ENCODE measurements around the gene PTPRN2. TPM values are rescaled to one million over a fixed set of nuclear protein-coding genes. Genes with fewer than 3 reads are reported as not detected.
"Not testable (repeated sequence)": the region's sequence is repeated elsewhere in the genome, so short reads cannot be mapped to it uniquely, and the experiment has no call there.

PTPRN2 gene
- total RNA-seq, 2 experiments from 2014 or later: 4.7 to 4.8 TPM

GRCh38 chr7:157592636-157593320 lies 994.8 kb downstream of the PTPRN2 start:
- H3K27ac Mint-ChIP-seq; POLR2A ChIA-PET; H3K9me3 Mint-ChIP-seq; DNase-seq; CTCF ChIA-PET; H3K4me1 Mint-ChIP-seq; H3K36me3 Mint-ChIP-seq (ENCODE audit: low read depth); H3K27me3 Mint-ChIP-seq; H3K4me3 Mint-ChIP-seq: not testable (repeated sequence)

- H3K9me3 Mint-ChIP-seq: no peaks in the 10 kb centered on the region
- POLR2A ChIA-PET: no interaction called here
Observed at GRCh38 chr7:157590526-157590925, 997.1 kb downstream of the PTPRN2 start.

GRCh38 chr7:157589680-157590079 lies 997.9 kb downstream of the PTPRN2 start:
- Mint-ChIP-seq H3K4me3 (no peak overlapping the region), H3K36me3 (ENCODE audit: low read depth) (no peaks in the 10 kb centered on the region), H3K9me3 (no peaks in the 10 kb centered on the region), H3K4me1 (peaks cover 6% of the 10 kb centered on the region), H3K27me3 (peaks cover 19% of the 10 kb centered on the region), H3K27ac (no peak overlapping the region)
- CTCF ChIA-PET: no interaction called here
- DNase-seq: no peak
- POLR2A ChIA-PET: no interaction called here

More at GRCh38 chr7:157590526-157590925, 997.1 kb downstream of the PTPRN2 start:
- Mint-ChIP-seq H3K4me3 (no peak overlapping the region), H3K27ac (no peak overlapping the region), H3K36me3 (ENCODE audit: low read depth) (no peaks in the 10 kb centered on the region), H3K4me1 (peaks cover 3% of the 10 kb centered on the region), H3K27me3 (peaks cover 11% of the 10 kb centered on the region)
- no peak for DNase-seq
- CTCF ChIA-PET: no interaction called here

GRCh38 chr7:157587805-157588560 lies 999.6 kb downstream of the PTPRN2 start:
- peaks cover 6% of the 10 kb centered on the region for H3K4me1 Mint-ChIP-seq
- POLR2A ChIA-PET: no interaction called here
- H3K36me3 Mint-ChIP-seq (ENCODE audit: low read depth): no peaks in the 10 kb centered on the region
- H3K27ac Mint-ChIP-seq: no peak overlapping the region
- CTCF ChIA-PET: no interaction called here
- no peak for DNase-seq
- peaks cover 32% of the 10 kb centered on the region for H3K27me3 Mint-ChIP-seq
- no peaks in the 10 kb centered on the region for H3K9me3 Mint-ChIP-seq
- H3K4me3 Mint-ChIP-seq: no peak overlapping the region

- peaks cover 35% of the 10 kb centered on the region for H3K27me3 Mint-ChIP-seq
- no peaks in the 10 kb centered on the region for H3K9me3 Mint-ChIP-seq
- no peak overlapping the region for H3K4me3 Mint-ChIP-seq
- no peaks in the 10 kb centered on the region for H3K36me3 Mint-ChIP-seq (ENCODE audit: low read depth)
- ChIA-PET CTCF (no interaction called here), POLR2A (no interaction called here)
- H3K27ac Mint-ChIP-seq: no peak overlapping the region
- H3K4me1 Mint-ChIP-seq: peaks cover 6% of the 10 kb centered on the region
- DNase-seq: no peak
Observed at GRCh38 chr7:157587051-157587804, 1000.4 kb downstream of the PTPRN2 start.

- Mint-ChIP-seq H3K27ac (no peak overlapping the region), H3K36me3 (ENCODE audit: low read depth) (no peaks in the 10 kb centered on the region), H3K27me3 (peaks cover 40% of the 10 kb centered on the region), H3K4me1 (peaks cover 6% of the 10 kb centered on the region), H3K4me3 (no peak overlapping the region), H3K9me3 (no peaks in the 10 kb centered on the region)
- POLR2A ChIA-PET: no interaction called here
- CTCF ChIA-PET: no interaction called here
- no peak for DNase-seq
Observed at GRCh38 chr7:157586426-157586955, 1001.1 kb downstream of the PTPRN2 start.

GRCh38 chr7:157585113-157585861 lies 1002.3 kb downstream of the PTPRN2 start:
- ChIA-PET CTCF (no interaction called here), POLR2A (no interaction called here)
- Mint-ChIP-seq H3K27ac (no peak overlapping the region), H3K27me3 (peaks cover 37% of the 10 kb centered on the region), H3K4me1 (peaks cover 6% of the 10 kb centered on the region), H3K36me3 (ENCODE audit: low read depth) (no peaks in the 10 kb centered on the region), H3K9me3 (no peaks in the 10 kb centered on the region), H3K4me3 (peak overlapping the region; percentile 24)
- DNase-seq: no peak

- POLR2A ChIA-PET: interaction anchor here (0.7 kb wide), 1 partner anchor 920 kb away, joined by 3 read pairs; no protein-coding TSS in a partner anchor
Observed at GRCh38 chr7:157584420-157584819, 1003.2 kb downstream of the PTPRN2 start.

GRCh38 chr7:157581740-157582139 lies 1005.9 kb downstream of the PTPRN2 start:
- Mint-ChIP-seq H3K27ac (no peak overlapping the region), H3K9me3 (no peaks in the 10 kb centered on the region), H3K4me3 (no peak overlapping the region), H3K36me3 (ENCODE audit: low read depth) (peaks cover under 1% of the 10 kb centered on the region), H3K4me1 (peaks cover 11% of the 10 kb centered on the region), H3K27me3 (peaks cover 46% of the 10 kb centered on the region)
- CTCF ChIA-PET: no interaction called here
- POLR2A ChIA-PET: no interaction called here
- DNase-seq: no peak

More at GRCh38 chr7:157584420-157584819, 1003.2 kb downstream of the PTPRN2 start:
- no peak overlapping the region for H3K27ac Mint-ChIP-seq
- H3K4me1 Mint-ChIP-seq: peaks cover 6% of the 10 kb centered on the region
- H3K9me3 Mint-ChIP-seq: no peaks in the 10 kb centered on the region
- CTCF ChIA-PET: no interaction called here
- peaks cover 39% of the 10 kb centered on the region for H3K27me3 Mint-ChIP-seq
- no peak overlapping the region for H3K4me3 Mint-ChIP-seq
- no peaks in the 10 kb centered on the region for H3K36me3 Mint-ChIP-seq (ENCODE audit: low read depth)
- no peak for DNase-seq

- H3K4me1 Mint-ChIP-seq: peaks cover 19% of the 10 kb centered on the region
- POLR2A ChIA-PET: no interaction called here
- no peak overlapping the region for H3K27ac Mint-ChIP-seq
- H3K9me3 Mint-ChIP-seq: no peaks in the 10 kb centered on the region
- CTCF ChIA-PET: no interaction called here
- peaks cover 3% of the 10 kb centered on the region for H3K36me3 Mint-ChIP-seq (ENCODE audit: low read depth)
- H3K27me3 Mint-ChIP-seq: peaks cover 36% of the 10 kb centered on the region
- no peak for DNase-seq
- no peak overlapping the region for H3K4me3 Mint-ChIP-seq
Observed at GRCh38 chr7:157580324-157580723, 1007.3 kb downstream of the PTPRN2 start.

- peaks cover 31% of the 10 kb centered on the region for H3K27me3 Mint-ChIP-seq
Observed at GRCh38 chr7:157579425-157579824, 1008.2 kb downstream of the PTPRN2 start.

GRCh38 chr7:157577796-157578339 lies 1009.8 kb downstream of the PTPRN2 start:
- Mint-ChIP-seq H3K27me3 (peaks cover 19% of the 10 kb centered on the region), H3K4me1 (peaks cover 31% of the 10 kb centered on the region), H3K9me3 (no peaks in the 10 kb centered on the region), H3K36me3 (ENCODE audit: low read depth) (peaks cover 3% of the 10 kb centered on the region), H3K27ac (no peak overlapping the region), H3K4me3 (no peak overlapping the region)
- POLR2A ChIA-PET: no interaction called here
- CTCF ChIA-PET: no interaction called here
- DNase-seq: no peak

More at GRCh38 chr7:157579425-157579824, 1008.2 kb downstream of the PTPRN2 start:
- CTCF ChIA-PET: no interaction called here
- Mint-ChIP-seq H3K27ac (no peak overlapping the region), H3K4me1 (peaks cover 20% of the 10 kb centered on the region), H3K36me3 (ENCODE audit: low read depth) (peaks cover 3% of the 10 kb centered on the region), H3K4me3 (no peak overlapping the region), H3K9me3 (no peaks in the 10 kb centered on the region)
- DNase-seq: no peak
- POLR2A ChIA-PET: no interaction called here
